Measurements from ENCODE around the gene PI4KA. TPM values are rescaled to one million over a fixed set of nuclear protein-coding genes. Genes with fewer than 3 reads are reported as not detected.

Gene PI4KA
- total and polyA plus RNA-seq, 10 donors: 29.8 to 143 (median 108) TPM

DNA sequence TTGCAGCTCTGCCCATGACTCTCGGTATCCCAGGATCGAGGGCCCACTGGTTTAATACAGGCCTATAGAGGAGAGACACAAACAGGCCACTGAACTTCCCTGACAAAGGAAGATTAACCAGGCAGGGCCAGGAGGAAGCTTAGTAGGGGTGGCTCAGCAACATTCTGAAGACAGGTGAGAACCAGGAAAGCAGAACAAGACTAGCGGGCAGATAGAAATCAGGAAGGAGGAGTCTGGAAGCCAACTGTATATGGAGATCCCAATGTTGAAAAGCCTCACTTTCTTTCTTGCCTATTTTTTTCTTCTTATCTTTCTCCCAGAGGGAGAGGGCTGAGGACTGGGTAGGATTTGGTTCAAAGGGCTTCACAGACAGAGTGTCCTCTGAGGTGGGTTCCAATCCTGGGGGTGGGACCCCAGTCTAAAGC is 5.4 kb downstream of the PI4KA start:
- Histone ChIP-seq H3K4me3 (no peak overlapping the region), H3K27ac (no peak overlapping the region), H3K4me1 (peaks cover 19 to 89% (median 44%) of the 10 kb centered on the region in 6 donors), H3K9me3 (no peaks in the 10 kb centered on the region), H3K27me3 (replicated peaks in 1 of 7) (no peaks in the 10 kb centered on the region), H3K36me3 (no peaks in the 10 kb centered on the region)
- TF ChIP-seq POLR2AphosphoS5 (IDR thresholded peaks at IDR 0.05) (no peak), POLR2A (IDR thresholded peaks at IDR 0.05) (no peak)
- TF ChIP-seq, protein P1, sequence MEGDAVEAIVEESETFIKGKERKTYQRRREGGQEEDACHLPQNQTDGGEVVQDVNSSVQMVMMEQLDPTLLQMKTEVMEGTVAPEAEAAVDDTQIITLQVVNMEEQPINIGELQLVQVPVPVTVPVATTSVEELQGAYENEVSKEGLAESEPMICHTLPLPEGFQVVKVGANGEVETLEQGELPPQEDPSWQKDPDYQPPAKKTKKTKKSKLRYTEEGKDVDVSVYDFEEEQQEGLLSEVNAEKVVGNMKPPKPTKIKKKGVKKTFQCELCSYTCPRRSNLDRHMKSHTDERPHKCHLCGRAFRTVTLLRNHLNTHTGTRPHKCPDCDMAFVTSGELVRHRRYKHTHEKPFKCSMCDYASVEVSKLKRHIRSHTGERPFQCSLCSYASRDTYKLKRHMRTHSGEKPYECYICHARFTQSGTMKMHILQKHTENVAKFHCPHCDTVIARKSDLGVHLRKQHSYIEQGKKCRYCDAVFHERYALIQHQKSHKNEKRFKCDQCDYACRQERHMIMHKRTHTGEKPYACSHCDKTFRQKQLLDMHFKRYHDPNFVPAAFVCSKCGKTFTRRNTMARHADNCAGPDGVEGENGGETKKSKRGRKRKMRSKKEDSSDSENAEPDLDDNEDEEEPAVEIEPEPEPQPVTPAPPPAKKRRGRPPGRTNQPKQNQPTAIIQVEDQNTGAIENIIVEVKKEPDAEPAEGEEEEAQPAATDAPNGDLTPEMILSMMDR (IDR thresholded peaks at IDR 0.05 in 8 of 11, conservative IDR thresholded peaks at IDR 0.05 in 3 of 11): no peak
- DNase-seq: no peak
- WGBS, 5 donors: 81 to 93% (median 84%) methylated on average over 3 of the region's 3 CpGs
- intact Hi-C loops (cut with DNase I; ENCODE audit: low total_unique reads): no loop called here

DNA sequence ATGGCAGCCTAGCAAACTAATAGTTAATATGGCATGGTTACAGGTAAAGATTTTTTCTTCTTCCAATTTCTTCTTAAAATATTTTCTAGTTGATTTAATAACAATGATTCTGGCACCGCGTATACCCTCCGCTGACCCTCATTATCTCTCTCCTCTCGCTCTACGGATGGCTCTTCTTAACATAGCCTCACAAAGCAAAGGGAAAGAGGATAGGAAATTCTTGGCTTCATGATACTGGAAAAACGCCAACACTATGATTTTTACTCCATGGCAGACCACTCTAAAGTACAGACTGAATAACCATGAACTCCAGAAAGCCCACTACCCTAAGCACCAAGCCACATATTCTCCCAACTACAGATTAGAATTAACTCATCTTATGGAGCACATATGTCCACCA is 6.1 kb downstream of the PI4KA start:
- no peaks in the 10 kb centered on the region for H3K36me3 ChIP-seq
- 65 to 88% (median 77%) methylated on average over 6 of the region's 6 CpGs for WGBS, 5 donors
- H3K27me3 ChIP-seq (replicated peaks in 1 of 7): no peaks in the 10 kb centered on the region
- H3K9me3 ChIP-seq: no peaks in the 10 kb centered on the region
- no peak overlapping the region for H3K4me3 ChIP-seq
- DNase-seq: no peak
- TF ChIP-seq POLR2A (IDR thresholded peaks at IDR 0.05) (no peak), POLR2AphosphoS5 (IDR thresholded peaks at IDR 0.05) (no peak)
- TF ChIP-seq, protein P1 (IDR thresholded peaks at IDR 0.05 in 8 of 11, conservative IDR thresholded peaks at IDR 0.05 in 3 of 11): no peak
- intact Hi-C loops (cut with DNase I; ENCODE audit: low total_unique reads): no loop called here
- peaks cover 15 to 88% (median 38%) of the 10 kb centered on the region in 6 donors for H3K4me1 ChIP-seq
- no peak overlapping the region for H3K27ac ChIP-seq

DNA sequence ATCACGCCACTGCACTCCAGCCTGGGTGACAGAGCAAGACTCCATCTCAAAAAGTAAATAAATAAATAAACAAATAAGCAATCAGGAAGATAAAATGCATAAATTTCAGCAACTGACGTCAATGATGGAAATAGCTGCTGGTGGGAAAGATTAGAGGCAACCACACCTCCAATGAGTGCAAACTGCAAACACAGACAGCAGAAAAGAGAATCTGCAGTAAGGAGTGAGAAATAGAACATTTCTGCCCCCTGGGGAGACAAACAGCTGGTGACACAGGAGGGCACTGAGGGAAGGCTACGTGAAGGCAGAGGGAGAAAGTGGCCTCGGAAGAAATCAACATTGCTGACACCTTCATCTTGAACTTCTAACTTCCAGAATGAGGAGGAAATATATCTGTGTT is 6.5 kb downstream of the PI4KA start:
- no peak overlapping the region for H3K27ac ChIP-seq
- H3K4me1 ChIP-seq: peaks cover 11 to 83% (median 33%) of the 10 kb centered on the region in 6 donors
- TF ChIP-seq, protein P1 (IDR thresholded peaks at IDR 0.05 in 8 of 11, conservative IDR thresholded peaks at IDR 0.05 in 3 of 11): no peak
- TF ChIP-seq POLR2AphosphoS5 (IDR thresholded peaks at IDR 0.05) (no peak), POLR2A (IDR thresholded peaks at IDR 0.05) (no peak)
- no peak overlapping the region for H3K4me3 ChIP-seq
- DNase-seq: no peak
- no peaks in the 10 kb centered on the region for H3K27me3 ChIP-seq (replicated peaks in 1 of 7)
- no peaks in the 10 kb centered on the region for H3K9me3 ChIP-seq
- no peaks in the 10 kb centered on the region for H3K36me3 ChIP-seq
- intact Hi-C loops (cut with DNase I; ENCODE audit: low total_unique reads): no loop called here
- 38 to 59% (median 51%) methylated on average over 4 of the region's 4 CpGs for WGBS, 5 donors

DNA sequence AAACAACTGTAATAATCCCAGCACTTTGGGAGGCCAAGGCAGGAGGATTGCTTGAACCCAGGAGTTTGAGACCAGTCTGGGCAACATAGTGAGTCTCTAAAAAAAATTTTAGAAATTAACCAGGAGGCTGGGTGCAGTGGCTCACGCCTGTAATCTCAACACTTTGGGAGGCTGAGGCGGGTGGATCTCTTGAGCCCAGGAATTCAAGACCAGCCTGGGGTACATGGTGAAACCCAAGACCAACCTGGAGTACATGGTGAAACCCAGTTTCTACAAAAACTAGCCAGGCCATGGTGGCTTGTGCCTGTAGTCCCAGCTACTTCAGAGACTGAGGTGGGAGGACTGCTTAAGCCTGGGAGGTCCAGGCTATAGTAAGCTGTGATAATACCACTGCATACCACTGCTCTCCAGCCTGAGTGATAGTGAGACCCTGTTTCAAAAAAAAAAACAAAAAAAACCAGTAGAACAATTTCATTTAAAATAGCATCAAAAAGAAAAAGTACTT is 11.2 kb downstream of the PI4KA start:
- Histone ChIP-seq H3K4me1 (peaks cover 0 to 67% (median 6%) of the 10 kb centered on the region in 6 donors), H3K27ac (no peak overlapping the region), H3K9me3 (no peaks in the 10 kb centered on the region), H3K4me3 (no peak overlapping the region), H3K27me3 (replicated peaks in 1 of 7) (no peaks in the 10 kb centered on the region), H3K36me3 (no peaks in the 10 kb centered on the region)
- intact Hi-C loops (cut with DNase I; ENCODE audit: low total_unique reads): no loop called here
- TF ChIP-seq, protein P1 (IDR thresholded peaks at IDR 0.05 in 8 of 11, conservative IDR thresholded peaks at IDR 0.05 in 3 of 11): no peak
- TF ChIP-seq POLR2A (IDR thresholded peaks at IDR 0.05) (no peak), POLR2AphosphoS5 (IDR thresholded peaks at IDR 0.05) (no peak)
- DNase-seq: no peak
- 91 to 100% (median 98%) methylated on average over 2 of the region's 2 CpGs for whole genome bisulfite sequencing, 5 donors

Measured in spleen (tissue), 11 donors.